HepG2 (cell line): ENCODE data around the gene HSDL1. TPM values are rescaled to one million over a fixed set of nuclear protein-coding genes. Genes with fewer than 3 reads are reported as not detected.

Source experiments
- AGO1 ChIP-seq: fragments of 200-400 bp; formaldehyde crosslinking; IDR thresholded peaks from 2 replicates; pipeline ENCODE4 v1.6.1; 2017; ENCODE audit warnings: mild to moderate bottlenecking, low read depth, low read length, moderate library complexity; ENCODE audit not compliant: poor library complexity, severe bottlenecking
- ASH2L ChIP-seq: fragments of 300-600, 200-600 bp; sonication (generic); IDR thresholded peaks from 2 replicates; pipeline ENCODE4 v1.7.0; 2017; ENCODE audit warnings: low read depth, mild to moderate bottlenecking, moderate library complexity, mixed read lengths, low read length; ENCODE audit not compliant: insufficient read length
- ATF7-NPFF ChIP-seq: sonication (generic); formaldehyde crosslinking; IDR thresholded peaks from 2 replicates; pipeline ENCODE4 v1.8.1; 2023; ENCODE audit warnings: mild to moderate bottlenecking, low read depth, missing genetic modification reagents, moderate library complexity
- CHD4 ChIP-seq: fragments of 200-600 bp; sonication (generic); IDR thresholded peaks from 2 replicates; pipeline ENCODE4 v1.7.0; 2017; ENCODE audit warnings: mild to moderate bottlenecking, low read length, borderline replicate concordance
- EP300 ChIP-seq, 3 experiments: sonication (generic) in 1 of 3; formaldehyde crosslinking in 1 of 3; IDR thresholded peaks; 2 replicates each; pipeline versions ENCODE4 v1.5.1 to v1.6.1; 2011 to 2020; ENCODE audit warnings: low read depth in 2 of 3, low read length in 2 of 3, borderline replicate concordance in 1 of 3, improper control_type of control experiment in 1 of 3, mild to moderate bottlenecking in 1 of 3, missing genetic modification reagents in 1 of 3, moderate library complexity in 1 of 3
- FOXM1 ChIP-seq: sonication (generic); formaldehyde crosslinking; IDR thresholded peaks from 2 replicates; pipeline ENCODE4 v1.5.0; 2020; ENCODE audit warnings: missing genetic modification reagents
- GZF1 ChIP-seq: sonication (generic); formaldehyde crosslinking; IDR thresholded peaks from 2 replicates; pipeline ENCODE4 v1.5.1; 2020; ENCODE audit warnings: mild to moderate bottlenecking, missing genetic modification reagents
- IKZF4 ChIP-seq: sonication (generic); formaldehyde crosslinking; IDR thresholded peaks from 2 replicates; pipeline ENCODE4 v1.5.1; 2020; ENCODE audit warnings: borderline replicate concordance, mild to moderate bottlenecking, low read depth, missing genetic modification reagents; ENCODE audit errors: not compliant biosample characterization
- KDM5A ChIP-seq: fragments of 200-600 bp; sonication (generic); IDR thresholded peaks from 2 replicates; pipeline ENCODE4 v1.7.0; 2018; ENCODE audit warnings: antibody characterized with exemption, mild to moderate bottlenecking, low read length, borderline replicate concordance
- KDM6A ChIP-seq: IDR thresholded peaks from 2 replicates; pipeline ENCODE4 v1.6.1; 2016; ENCODE audit warnings: low read depth
- MAZ ChIP-seq, 2 experiments: sonication (generic) in 1 of 2; formaldehyde crosslinking in 1 of 2; IDR thresholded peaks; 2 replicates each; pipeline versions ENCODE4 v1.5.0 to v1.6.1; 2012 to 2020; ENCODE audit warnings: low read depth in 2 of 2, mild to moderate bottlenecking in 2 of 2, borderline replicate concordance in 1 of 2, improper control_type of control experiment in 1 of 2, low read length in 1 of 2, missing genetic modification reagents in 1 of 2, moderate library complexity in 1 of 2
- NFATC3 ChIP-seq: sonication (generic); formaldehyde crosslinking; IDR thresholded peaks from 2 replicates; pipeline ENCODE4 v1.5.1; 2020; ENCODE audit warnings: mild to moderate bottlenecking, missing genetic modification reagents
- PAF1 ChIP-seq: IDR thresholded peaks from 2 replicates; pipeline ENCODE4 v1.6.1; 2016; ENCODE audit warnings: missing genetic modification reagents, missing compliant biosample characterization
- RCOR2 ChIP-seq: IDR thresholded peaks from 2 replicates; pipeline ENCODE4 v1.6.1; 2016; ENCODE audit warnings: missing biosample characterization, missing genetic modification reagents
- RNF2 ChIP-seq: fragments of 450-650 bp; conservative IDR thresholded peaks from 2 replicates; pipeline ENCODE4 v1.6.1; 2016; ENCODE audit warnings: low read depth
- SMAD3 ChIP-seq: sonication (generic); formaldehyde crosslinking; IDR thresholded peaks from 2 replicates; pipeline ENCODE4 v1.4.0; 2020; ENCODE audit warnings: missing genetic modification reagents
- USF2 ChIP-seq, 2 experiments: sonication (generic) in 1 of 2; formaldehyde crosslinking in 1 of 2; IDR thresholded peaks; 2 replicates each; pipeline versions ENCODE4 v1.5.1 to v1.6.1; 2011 to 2020; ENCODE audit warnings: borderline replicate concordance in 1 of 2, low read depth in 1 of 2, low read length in 1 of 2, mild to moderate bottlenecking in 1 of 2, missing genetic modification reagents in 1 of 2, moderate library complexity in 1 of 2
- ZKSCAN5 ChIP-seq: sonication (generic); formaldehyde crosslinking; IDR thresholded peaks from 2 replicates; pipeline ENCODE4 v1.5.1; 2020; ENCODE audit warnings: mild to moderate bottlenecking, missing genetic modification reagents
- ZNF205 ChIP-seq: IDR thresholded peaks from 2 replicates; pipeline ENCODE4 v1.6.1; 2018; ENCODE audit warnings: missing biosample characterization, missing genetic modification reagents
- ZNF235 ChIP-seq: sonication (generic); formaldehyde crosslinking; IDR thresholded peaks from 2 replicates; pipeline ENCODE4 v1.8.1; 2023; ENCODE audit warnings: mild to moderate bottlenecking, missing genetic modification reagents, borderline replicate concordance
- ZNF256 ChIP-seq: sonication (generic); formaldehyde crosslinking; conservative IDR thresholded peaks from 2 replicates; pipeline ENCODE4 v1.4.0; 2020; ENCODE audit warnings: missing genetic modification reagents
- ZNF329 ChIP-seq: sonication (generic); formaldehyde crosslinking; IDR thresholded peaks from 2 replicates; pipeline ENCODE4 v1.9.0; 2021; ENCODE audit warnings: low read depth, mild to moderate bottlenecking, missing genetic modification reagents
- ZNF333 ChIP-seq: sonication (generic); formaldehyde crosslinking; IDR thresholded peaks from 2 replicates; pipeline ENCODE4 v1.4.0; 2020; ENCODE audit warnings: mild to moderate bottlenecking, missing genetic modification reagents, borderline replicate concordance
- ZNF350 ChIP-seq: sonication (generic); formaldehyde crosslinking; IDR thresholded peaks from 2 replicates; pipeline ENCODE4 v1.4.0; 2020; ENCODE audit warnings: mild to moderate bottlenecking, low read depth, missing genetic modification reagents, borderline replicate concordance
- polyA plus RNA-seq, 8 experiments: library from polyadenylated mRNA; depleted of rRNA in 3 of 8; stranded (reverse) in 7 of 8; unstranded in 1 of 8; fragments of >200 nt; fragmentation: Illumina TruSeq in 4 of 8; extraction: Trizol in 4 of 8; gene quantifications; 2 replicates each; pipeline versions ENCODE4 v1.2.1 to v1.2.3, GENCODE V29; 2011 to 2016; ENCODE audit warnings: low read depth in 4 of 8, missing spikeins in 1 of 8, mixed read lengths in 1 of 8; ENCODE audit not compliant: insufficient read depth in 1 of 8
- total RNA-seq, 5 experiments: library from RNA; depleted of rRNA; stranded (reverse); fragments of >200 nt; fragmentation: Illumina TruSeq; extraction: Trizol; gene quantifications; 2 replicates each; pipeline ENCODE4 v1.2.3, GENCODE V29; 2016; ENCODE audit warnings: low read depth in 1 of 5
- TF ChIP-seq, protein P1 (sequence below): sonication (generic); formaldehyde crosslinking; IDR thresholded peaks from 2 replicates; pipeline ENCODE4 v1.4.0; 2020; ENCODE audit warnings: missing genetic modification reagents

The HSDL1 gene
- total and polyA plus RNA-seq, 2 of the 13 experiments (the other 11 are each of a cell fraction or from before 2014, with no cell fraction given) = 49.2 to 49.7 TPM

- TF ChIP-seq ZNF333 (CRISPR knock-in tag) (peak; percentile 85; the same call in 1 of the 2 replicates), GZF1 (0 out of 2 replicates have a peak, but pooled peaks have one; percentile 60), KDM5A (peak; percentile 97), ZNF205 (CRISPR knock-in tag) (peak; percentile 68), RCOR2 (CRISPR knock-in tag) (peak; percentile 77), ZKSCAN5 (CRISPR knock-in tag) (no peak; the same call in 1 of the 2 replicates), FOXM1 (CRISPR knock-in tag) (no peak), AGO1 (peak; percentile 88), ZNF350 (CRISPR knock-in tag) (peak; percentile 62; the same call in 1 of the 2 replicates), PAF1 (CRISPR knock-in tag) (no peak), ZNF235 (CRISPR knock-in tag) (peak; percentile 67; the same call in 1 of the 2 replicates), ZNF256 (CRISPR knock-in tag) (peak; percentile 87; the same call in 1 of the 2 replicates), ZNF329 (CRISPR knock-in tag) (0 out of 2 replicates have a peak, but pooled peaks have one; percentile 75), EP300 (IDR thresholded peaks at IDR 0.05; ENCODE audit: low read depth in 2 of 2, low read length in 2 of 2) (0 out of 4 replicates have a peak, but pooled peaks of 1 of the 2 experiments have one; percentile 24), EP300 (CRISPR knock-in tag; IDR thresholded peaks at IDR 0.05; ENCODE audit: borderline replicate concordance) (peak; percentile 45), KDM6A (CRISPR knock-in tag) (no peak), ATF7-NPFF (CRISPR knock-in tag) (peak; percentile 81), USF2 (IDR thresholded peaks at IDR 0.05; ENCODE audit: low read depth, low read length) (no peak), USF2 (CRISPR knock-in tag; IDR thresholded peaks at IDR 0.05; ENCODE audit: borderline replicate concordance) (0 out of 2 replicates have a peak, but pooled peaks have one; percentile 37), CHD4 (0 out of 2 replicates have a peak, but pooled peaks have one; percentile 77), ASH2L (peak; percentile 97), MAZ (IDR thresholded peaks at IDR 0.05; ENCODE audit: borderline replicate concordance, low read depth, low read length) (no peak), MAZ (CRISPR knock-in tag; IDR thresholded peaks at IDR 0.05; ENCODE audit: low read depth) (peak; percentile 56; the same call in 1 of the 2 replicates), NFATC3 (no peak), IKZF4 (CRISPR knock-in tag) (peak; percentile 77), RNF2 (peak; percentile 72; the same call in 1 of the 2 replicates), SMAD3 (CRISPR knock-in tag) (peak; percentile 85)
- TF ChIP-seq, protein P1, sequence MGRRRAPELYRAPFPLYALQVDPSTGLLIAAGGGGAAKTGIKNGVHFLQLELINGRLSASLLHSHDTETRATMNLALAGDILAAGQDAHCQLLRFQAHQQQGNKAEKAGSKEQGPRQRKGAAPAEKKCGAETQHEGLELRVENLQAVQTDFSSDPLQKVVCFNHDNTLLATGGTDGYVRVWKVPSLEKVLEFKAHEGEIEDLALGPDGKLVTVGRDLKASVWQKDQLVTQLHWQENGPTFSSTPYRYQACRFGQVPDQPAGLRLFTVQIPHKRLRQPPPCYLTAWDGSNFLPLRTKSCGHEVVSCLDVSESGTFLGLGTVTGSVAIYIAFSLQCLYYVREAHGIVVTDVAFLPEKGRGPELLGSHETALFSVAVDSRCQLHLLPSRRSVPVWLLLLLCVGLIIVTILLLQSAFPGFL (CRISPR knock-in tag) = 0 out of 2 replicates have a peak, but pooled peaks have one; percentile 16
Measured at GRCh38 chr16:84186685-84187437, 41.9 kb upstream of the HSDL1 start, which contains the start of gene TAF1C (continued).
